CD1c-positive myeloid dendritic cell (primary cell): Measurements from ENCODE around the gene GFAP.

Source experiments
- DNase-seq: peaks from one replicate; pipeline ENCODE4 v3.0.0-alpha.2; 2016; ENCODE audit errors: extremely low spot score

Gene GFAP

GRCh38 chr17:44862278-44862914, 52.9 kb downstream of the GFAP start:
- DNase-seq, result no peak

- no peak for DNase-seq
Measured at GRCh38 chr17:44859701-44860100, 55.6 kb downstream of the GFAP start.

GRCh38 chr17:44854192-44854591, 61.1 kb downstream of the GFAP start:
- no peak for DNase-seq
